HepG2 (cell line): Measurements from ENCODE around the gene NAALADL1. TPM values are rescaled to one million over a fixed set of nuclear protein-coding genes. Genes with fewer than 3 reads are reported as not detected.

Experiments
- ARNTL ChIP-seq: sonication (generic); formaldehyde crosslinking; IDR thresholded peaks from 2 replicates; pipeline ENCODE4 v1.4.0; 2020; ENCODE audit warnings: mild to moderate bottlenecking, missing genetic modification reagents
- ATF5 ChIP-seq: sonication (generic); formaldehyde crosslinking; IDR thresholded peaks from 2 replicates; pipeline ENCODE4 v1.4.0; 2020; ENCODE audit warnings: mild to moderate bottlenecking, low read depth, missing genetic modification reagents
- HINFP ChIP-seq: sonication (generic); formaldehyde crosslinking; IDR thresholded peaks from 2 replicates; pipeline ENCODE4 v1.4.0; 2020; ENCODE audit warnings: low read depth, mild to moderate bottlenecking, missing genetic modification reagents
- HOXA3 ChIP-seq: sonication (generic); formaldehyde crosslinking; IDR thresholded peaks from 2 replicates; pipeline ENCODE4 v1.5.0; 2020; ENCODE audit warnings: missing genetic modification reagents
- IKZF4 ChIP-seq: sonication (generic); formaldehyde crosslinking; IDR thresholded peaks from 2 replicates; pipeline ENCODE4 v1.5.1; 2020; ENCODE audit warnings: borderline replicate concordance, mild to moderate bottlenecking, low read depth, missing genetic modification reagents; ENCODE audit errors: not compliant biosample characterization
- PHF8 ChIP-seq: sonication (generic); formaldehyde crosslinking; IDR thresholded peaks from 2 replicates; pipeline ENCODE4 v1.5.0; 2020; ENCODE audit warnings: missing genetic modification reagents
- SAP130 ChIP-seq: IDR thresholded peaks from 2 replicates; pipeline ENCODE4 v1.6.1; 2016; ENCODE audit warnings: low read depth
- SMAD3 ChIP-seq: sonication (generic); formaldehyde crosslinking; IDR thresholded peaks from 2 replicates; pipeline ENCODE4 v1.4.0; 2020; ENCODE audit warnings: missing genetic modification reagents
- ZFP91 ChIP-seq: sonication (generic); formaldehyde crosslinking; IDR thresholded peaks from 2 replicates; pipeline ENCODE4 v1.9.0; 2022; ENCODE audit warnings: missing genetic modification reagents, mild to moderate bottlenecking, borderline replicate concordance
- ZNF564 ChIP-seq: sonication (generic); formaldehyde crosslinking; IDR thresholded peaks from 2 replicates; pipeline ENCODE4 v1.8.1; 2023; ENCODE audit warnings: mild to moderate bottlenecking, missing genetic modification reagents
- ZNF687 ChIP-seq: sonication (generic); formaldehyde crosslinking; IDR thresholded peaks from 2 replicates; pipeline ENCODE4 v1.5.1; 2020; ENCODE audit warnings: mild to moderate bottlenecking, missing genetic modification reagents, moderate library complexity
- ZNF740 ChIP-seq: sonication (generic); formaldehyde crosslinking; IDR thresholded peaks from 2 replicates; pipeline ENCODE4 v1.4.0; 2020; ENCODE audit warnings: missing genetic modification reagents
- polyA plus RNA-seq, 8 experiments: library from polyadenylated mRNA; depleted of rRNA in 3 of 8; stranded (reverse) in 7 of 8; unstranded in 1 of 8; fragments of >200 nt; fragmentation: Illumina TruSeq in 4 of 8; extraction: Trizol in 4 of 8; gene quantifications; 2 replicates each; pipeline versions ENCODE4 v1.2.1 to v1.2.3, GENCODE V29; 2011 to 2016; ENCODE audit warnings: low read depth in 4 of 8, missing spikeins in 1 of 8, mixed read lengths in 1 of 8; ENCODE audit not compliant: insufficient read depth in 1 of 8
- total RNA-seq, 5 experiments: library from RNA; depleted of rRNA; stranded (reverse); fragments of >200 nt; fragmentation: Illumina TruSeq; extraction: Trizol; gene quantifications; 2 replicates each; pipeline ENCODE4 v1.2.3, GENCODE V29; 2016; ENCODE audit warnings: low read depth in 1 of 5
- TF ChIP-seq, protein P1 (sequence below): sonication (generic); formaldehyde crosslinking; IDR thresholded peaks from 2 replicates; pipeline ENCODE4 v1.9.0; 2021; ENCODE audit warnings: missing genetic modification reagents, borderline replicate concordance
- TF ChIP-seq, protein P2 (sequence below): sonication (generic); formaldehyde crosslinking; IDR thresholded peaks from 2 replicates; pipeline ENCODE4 v1.5.0; 2020; ENCODE audit warnings: mild to moderate bottlenecking, low read depth, missing genetic modification reagents, borderline replicate concordance
- TF ChIP-seq, protein P3 (sequence below): sonication (generic); formaldehyde crosslinking; IDR thresholded peaks from 2 replicates; pipeline ENCODE4 v1.8.0; 2023; ENCODE audit warnings: mild to moderate bottlenecking, missing genetic modification reagents

Gene NAALADL1
- total and polyA plus RNA-seq, 2 of the 13 experiments (the other 11 are each of a cell fraction or from before 2014, with no cell fraction given), result 9.3 to 33.9 TPM

GRCh38 chr11:65066315-65066714, 8.0 kb upstream of the NAALADL1 start (continued):
- TF ChIP-seq, protein P1, sequence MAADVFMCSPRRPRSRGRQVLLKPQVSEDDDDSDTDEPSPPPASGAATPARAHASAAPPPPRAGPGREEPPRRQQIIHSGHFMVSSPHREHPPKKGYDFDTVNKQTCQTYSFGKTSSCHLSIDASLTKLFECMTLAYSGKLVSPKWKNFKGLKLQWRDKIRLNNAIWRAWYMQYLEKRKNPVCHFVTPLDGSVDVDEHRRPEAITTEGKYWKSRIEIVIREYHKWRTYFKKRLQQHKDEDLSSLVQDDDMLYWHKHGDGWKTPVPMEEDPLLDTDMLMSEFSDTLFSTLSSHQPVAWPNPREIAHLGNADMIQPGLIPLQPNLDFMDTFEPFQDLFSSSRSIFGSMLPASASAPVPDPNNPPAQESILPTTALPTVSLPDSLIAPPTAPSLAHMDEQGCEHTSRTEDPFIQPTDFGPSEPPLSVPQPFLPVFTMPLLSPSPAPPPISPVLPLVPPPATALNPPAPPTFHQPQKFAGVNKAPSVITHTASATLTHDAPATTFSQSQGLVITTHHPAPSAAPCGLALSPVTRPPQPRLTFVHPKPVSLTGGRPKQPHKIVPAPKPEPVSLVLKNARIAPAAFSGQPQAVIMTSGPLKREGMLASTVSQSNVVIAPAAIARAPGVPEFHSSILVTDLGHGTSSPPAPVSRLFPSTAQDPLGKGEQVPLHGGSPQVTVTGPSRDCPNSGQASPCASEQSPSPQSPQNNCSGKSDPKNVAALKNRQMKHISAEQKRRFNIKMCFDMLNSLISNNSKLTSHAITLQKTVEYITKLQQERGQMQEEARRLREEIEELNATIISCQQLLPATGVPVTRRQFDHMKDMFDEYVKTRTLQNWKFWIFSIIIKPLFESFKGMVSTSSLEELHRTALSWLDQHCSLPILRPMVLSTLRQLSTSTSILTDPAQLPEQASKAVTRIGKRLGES, result no peak
- TF ChIP-seq ZNF687 (CRISPR knock-in tag), result peak; percentile 84
- TF ChIP-seq IKZF4 (CRISPR knock-in tag), result peak; percentile 67
- TF ChIP-seq, protein P2, sequence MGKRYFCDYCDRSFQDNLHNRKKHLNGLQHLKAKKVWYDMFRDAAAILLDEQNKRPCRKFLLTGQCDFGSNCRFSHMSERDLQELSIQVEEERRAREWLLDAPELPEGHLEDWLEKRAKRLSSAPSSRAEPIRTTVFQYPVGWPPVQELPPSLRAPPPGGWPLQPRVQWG (CRISPR knock-in tag), result no peak
- TF ChIP-seq PHF8, result peak; percentile 66
- TF ChIP-seq HOXA3 (CRISPR knock-in tag), result peak; percentile 15; the same call in 1 of the 2 replicates
- TF ChIP-seq ZNF740 (CRISPR knock-in tag), result peak; percentile 52; the same call in 1 of the 2 replicates
- TF ChIP-seq SAP130 (CRISPR knock-in tag), result peak; percentile 39; the same call in 1 of the 2 replicates
- no peak for TF ChIP-seq ATF5 (CRISPR knock-in tag)
- TF ChIP-seq ZNF564 (CRISPR knock-in tag), result no peak
- TF ChIP-seq, protein P3, sequence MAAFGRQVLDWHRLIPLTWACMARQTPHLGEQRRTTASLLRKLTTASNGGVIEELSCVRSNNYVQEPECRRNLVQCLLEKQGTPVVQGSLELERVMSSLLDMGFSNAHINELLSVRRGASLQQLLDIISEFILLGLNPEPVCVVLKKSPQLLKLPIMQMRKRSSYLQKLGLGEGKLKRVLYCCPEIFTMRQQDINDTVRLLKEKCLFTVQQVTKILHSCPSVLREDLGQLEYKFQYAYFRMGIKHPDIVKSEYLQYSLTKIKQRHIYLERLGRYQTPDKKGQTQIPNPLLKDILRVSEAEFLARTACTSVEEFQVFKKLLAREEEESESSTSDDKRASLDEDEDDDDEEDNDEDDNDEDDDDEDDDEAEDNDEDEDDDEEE (CRISPR knock-in tag), result 0 out of 2 replicates have a peak, but pooled peaks have one; percentile 61
- no peak for TF ChIP-seq HINFP (CRISPR knock-in tag)
- TF ChIP-seq SMAD3 (CRISPR knock-in tag), result no peak
- no peak for TF ChIP-seq ARNTL (CRISPR knock-in tag)
- peak; percentile 49; the same call in 1 of the 2 replicates for TF ChIP-seq ZFP91 (CRISPR knock-in tag)
